Endodermal cell (in vitro differentiated cells): ENCODE data around the gene CLEC10A. TPM values are rescaled to one million over a fixed set of nuclear protein-coding genes. Genes with fewer than 3 reads are reported as not detected.

Source experiments
- DNase-seq: peaks from one replicate; pipeline ENCODE4 v3.0.0-alpha.2; 2017
- H3K27ac ChIP-seq: 2 replicates; pipeline ENCODE4 v1.5.1; 2013; ENCODE audit warnings: mild to moderate bottlenecking, low read depth, low read length, moderate library complexity
- H3K27me3 ChIP-seq: 2 replicates; pipeline ENCODE4 v1.6.1; 2013; ENCODE audit warnings: mild to moderate bottlenecking, low read length, moderate library complexity; ENCODE audit not compliant: insufficient read depth, control insufficient read depth, poor library complexity, severe bottlenecking
- H3K36me3 ChIP-seq: 2 replicates; pipeline ENCODE4 v1.7.0; 2013; ENCODE audit warnings: mild to moderate bottlenecking, low read length, moderate library complexity; ENCODE audit not compliant: control insufficient read depth, insufficient read depth
- H3K4me1 ChIP-seq: one replicate; pipeline ENCODE4 v1.7.0; 2013; ENCODE audit warnings: low read length; ENCODE audit not compliant: control insufficient read depth, insufficient read depth
- H3K4me3 ChIP-seq: 2 replicates; pipeline ENCODE4 v1.5.1; 2013; ENCODE audit warnings: mild to moderate bottlenecking, low read length, moderate library complexity
- H3K9ac ChIP-seq: 2 replicates; pipeline ENCODE4 v1.6.1; 2013; ENCODE audit warnings: mild to moderate bottlenecking, low read length, moderate library complexity; ENCODE audit not compliant: poor library complexity, severe bottlenecking; ENCODE audit errors: extremely low read depth
- H3K9me3 ChIP-seq: 2 replicates; pipeline ENCODE4 v1.6.1; 2013; ENCODE audit warnings: mild to moderate bottlenecking, low read length, moderate library complexity; ENCODE audit not compliant: control insufficient read depth
- H3K27ac Mint-ChIP-seq: 2 replicates; pipeline ENCODE4 v1.8.0; 2020; ENCODE audit warnings: mixed read lengths
- H3K27me3 Mint-ChIP-seq: 2 replicates; pipeline ENCODE4 v1.8.0; 2021; ENCODE audit warnings: mild to moderate bottlenecking, mixed read lengths; ENCODE audit not compliant: insufficient read depth
- H3K36me3 Mint-ChIP-seq: 2 replicates; pipeline ENCODE4 v1.8.0; 2020; ENCODE audit warnings: low read depth, mixed read lengths
- H3K4me1 Mint-ChIP-seq: 2 replicates; pipeline ENCODE4 v1.8.0; 2020; ENCODE audit warnings: mixed read lengths
- H3K4me3 Mint-ChIP-seq: 2 replicates; pipeline ENCODE4 v1.8.0; 2020; ENCODE audit warnings: mild to moderate bottlenecking, moderate library complexity, mixed read lengths
- H3K9me3 Mint-ChIP-seq: 2 replicates; pipeline ENCODE4 v1.8.0; 2020; ENCODE audit warnings: mild to moderate bottlenecking, mixed read lengths
- WGBS, 2 experiments: methylation state at CpG; one replicate each; pipeline versions ENCODE4 v1.1.5 to v1.1.7; 2013; ENCODE audit warnings: missing lambda C conversion rate in 2 of 2, mixed read lengths in 1 of 2; ENCODE audit not compliant: insufficient coverage in 1 of 2, insufficient read length in 1 of 2; 5-methylcytosine and 5-hydroxymethylcytosine counted together
- total RNA-seq, 2 donors: library from RNA; stranded (reverse); fragmentation: NEBNext Ultra II Directional in 1 of 2; extraction: Animal tissue kit (Norgen Biotek cat#: 25700) in 1 of 2; gene quantifications; 2 replicates in 1 of 2; 3 replicates in 1 of 2; pipeline ENCODE4 v1.2.1, GENCODE V29; 2021
- TF ChIP-seq, protein P1 (sequence below): fragments of 200-600 bp; sonication (generic); conservative IDR thresholded peaks from 2 replicates; pipeline ENCODE4 v1.5.0; 2021; ENCODE audit warnings: antibody characterized with exemption, mild to moderate bottlenecking

CLEC10A gene
- total RNA-seq, 2 donors from 2014 or later, result not detected

- TF ChIP-seq, protein P1, sequence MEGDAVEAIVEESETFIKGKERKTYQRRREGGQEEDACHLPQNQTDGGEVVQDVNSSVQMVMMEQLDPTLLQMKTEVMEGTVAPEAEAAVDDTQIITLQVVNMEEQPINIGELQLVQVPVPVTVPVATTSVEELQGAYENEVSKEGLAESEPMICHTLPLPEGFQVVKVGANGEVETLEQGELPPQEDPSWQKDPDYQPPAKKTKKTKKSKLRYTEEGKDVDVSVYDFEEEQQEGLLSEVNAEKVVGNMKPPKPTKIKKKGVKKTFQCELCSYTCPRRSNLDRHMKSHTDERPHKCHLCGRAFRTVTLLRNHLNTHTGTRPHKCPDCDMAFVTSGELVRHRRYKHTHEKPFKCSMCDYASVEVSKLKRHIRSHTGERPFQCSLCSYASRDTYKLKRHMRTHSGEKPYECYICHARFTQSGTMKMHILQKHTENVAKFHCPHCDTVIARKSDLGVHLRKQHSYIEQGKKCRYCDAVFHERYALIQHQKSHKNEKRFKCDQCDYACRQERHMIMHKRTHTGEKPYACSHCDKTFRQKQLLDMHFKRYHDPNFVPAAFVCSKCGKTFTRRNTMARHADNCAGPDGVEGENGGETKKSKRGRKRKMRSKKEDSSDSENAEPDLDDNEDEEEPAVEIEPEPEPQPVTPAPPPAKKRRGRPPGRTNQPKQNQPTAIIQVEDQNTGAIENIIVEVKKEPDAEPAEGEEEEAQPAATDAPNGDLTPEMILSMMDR, result no peak
- WGBS, 2 experiments, result 84 to 85% methylated on average over 9 to 18 of the region's 19 CpGs
- no peak overlapping the region for H3K4me3 Mint-ChIP-seq
- Histone ChIP-seq H3K27ac (no peak overlapping the region), H3K4me3 (no peak overlapping the region), H3K36me3 (no peaks in the 10 kb centered on the region), H3K9me3 (no peaks in the 10 kb centered on the region), H3K27me3 (no peaks in the 10 kb centered on the region), H3K4me1 (no peaks in the 10 kb centered on the region), H3K9ac (no peak overlapping the region)
- no peaks in the 10 kb centered on the region for H3K27me3 Mint-ChIP-seq
- H3K9me3 Mint-ChIP-seq, result no peaks in the 10 kb centered on the region
- peaks cover 10% of the 10 kb centered on the region for H3K4me1 Mint-ChIP-seq
- DNase-seq, result no peak
- peak overlapping the region; percentile 74 for H3K27ac Mint-ChIP-seq
- H3K36me3 Mint-ChIP-seq, result no peaks in the 10 kb centered on the region
Observed at GRCh38 chr17:7114875-7115614, 35.0 kb upstream of the CLEC10A start.

GRCh38 chr17:7114241-7114874 lies 34.3 kb upstream of the CLEC10A start, which contains the start of gene ASGR2:
ASGR2 (minus strand) TSS chr17:7114822; CDS start chr17:7114240, 582 bp downstream.
- H3K9me3 Mint-ChIP-seq, result no peaks in the 10 kb centered on the region
- H3K9me3 ChIP-seq, result no peaks in the 10 kb centered on the region
- H3K9ac ChIP-seq, result no peak within 1 kb of the TSS
- TF ChIP-seq, protein P1, result no peak
- peak within 1 kb of the TSS; percentile 74 for H3K27ac Mint-ChIP-seq
- H3K4me1 ChIP-seq, result no peaks in the 10 kb centered on the region
- no peaks in the 10 kb centered on the region for H3K27me3 ChIP-seq
- no peaks in the 10 kb centered on the region for H3K36me3 ChIP-seq
- H3K36me3 Mint-ChIP-seq, result no peaks in the 10 kb centered on the region
- WGBS, 2 experiments, result 92 to 98% methylated on average over 6 to 13 of the region's 14 CpGs
- no peak within 1 kb of the TSS for H3K4me3 ChIP-seq
- DNase-seq, result no peak
- no peaks in the 10 kb centered on the region for H3K27me3 Mint-ChIP-seq
- H3K4me1 Mint-ChIP-seq, result peaks cover 17% of the 10 kb centered on the region
- no peak within 1 kb of the TSS for H3K4me3 Mint-ChIP-seq
- H3K27ac ChIP-seq, result no peak within 1 kb of the TSS

DNA sequence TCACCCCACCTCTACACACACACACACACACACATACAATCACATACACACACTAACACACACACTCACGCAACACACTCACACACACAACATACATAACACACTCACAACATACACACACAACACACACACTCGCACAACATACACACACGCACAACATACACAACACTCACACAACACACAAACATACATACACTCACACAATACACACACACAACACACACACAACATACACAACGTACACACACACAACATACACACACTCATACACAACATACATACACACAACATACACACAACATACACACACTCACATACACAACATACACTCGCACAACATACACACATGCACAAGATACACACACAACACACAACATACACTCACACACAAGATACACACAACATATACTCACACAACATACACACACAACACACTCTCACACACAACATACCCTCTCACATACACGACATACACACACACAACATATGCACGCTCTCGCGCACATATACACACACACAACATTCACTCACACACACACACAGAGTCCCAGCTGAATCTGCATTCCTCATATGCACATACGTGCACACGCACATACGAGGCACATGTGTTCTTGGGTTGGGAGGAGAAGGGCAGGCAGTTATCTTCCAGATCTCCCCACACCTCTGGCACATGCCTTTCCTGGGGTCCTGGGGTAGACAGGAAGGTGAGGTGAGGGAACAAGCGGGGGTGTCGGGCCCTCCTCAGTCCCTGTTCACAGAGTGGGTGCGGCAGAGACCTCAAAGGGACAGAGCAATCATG lies 33.4 kb upstream of the CLEC10A start:
- Histone ChIP-seq H3K27me3 (no peaks in the 10 kb centered on the region), H3K9ac (no peak overlapping the region), H3K4me3 (no peak overlapping the region), H3K4me1 (no peaks in the 10 kb centered on the region), H3K27ac (no peak overlapping the region), H3K9me3 (no peaks in the 10 kb centered on the region), H3K36me3 (no peaks in the 10 kb centered on the region)
- DNase-seq, result no peak
- Mint-ChIP-seq H3K27ac (no peak overlapping the region), H3K9me3 (no peaks in the 10 kb centered on the region), H3K36me3 (no peaks in the 10 kb centered on the region), H3K27me3 (no peaks in the 10 kb centered on the region), H3K4me1 (peaks cover 18% of the 10 kb centered on the region), H3K4me3 (no peak overlapping the region)
- WGBS, 2 experiments, result 91 to 93% methylated on average over 8 to 15 of the region's 15 CpGs
- TF ChIP-seq, protein P1, result no peak
